GM19463 (cell line): Measurements from ENCODE around the gene PNMT.
"Not testable (repeated sequence)": the region's sequence is repeated elsewhere in the genome, so short reads cannot be mapped to it uniquely, and the experiment has no call there.

ENCODE experiments used
- ATAC-seq: cut with Tn5 transposase; IDR thresholded peaks from one replicate; pipeline ENCODE4 v1.9.1; 2021; ENCODE audit warnings: mild to moderate bottlenecking, moderate library complexity; ENCODE audit not compliant: unreplicated experiment

PNMT gene

DNA sequence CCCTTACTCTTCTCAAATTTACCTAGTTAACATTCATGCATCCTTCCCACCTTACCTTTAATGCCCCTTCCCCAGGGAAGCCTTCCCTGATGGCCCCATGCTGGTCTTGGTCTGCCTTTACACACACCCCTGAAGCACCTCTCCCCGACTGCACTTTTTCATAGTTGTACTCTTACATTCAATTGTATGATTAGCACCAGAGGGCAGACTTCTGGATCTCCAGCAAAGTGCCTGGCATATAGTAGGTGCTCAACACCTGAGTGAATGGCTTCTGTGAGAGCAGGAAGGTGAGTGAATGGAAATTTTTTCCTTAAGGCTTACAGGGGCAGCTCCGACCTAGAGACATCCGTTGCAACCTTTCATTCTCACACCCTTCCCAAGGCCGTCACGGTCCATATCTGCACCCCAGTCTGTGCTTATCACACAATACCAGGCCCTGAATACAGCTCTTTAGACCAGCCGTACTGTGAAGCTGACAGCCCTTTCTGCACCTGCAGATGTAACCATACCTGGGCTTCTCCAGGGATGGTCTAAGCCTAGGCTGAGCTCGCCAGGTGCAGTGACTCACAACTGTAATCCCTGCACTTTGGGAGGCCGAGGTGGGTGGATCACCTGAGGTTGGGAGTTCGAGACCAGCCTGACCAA is 15.2 kb downstream of the PNMT start:
- ATAC-seq, result no peak

DNA sequence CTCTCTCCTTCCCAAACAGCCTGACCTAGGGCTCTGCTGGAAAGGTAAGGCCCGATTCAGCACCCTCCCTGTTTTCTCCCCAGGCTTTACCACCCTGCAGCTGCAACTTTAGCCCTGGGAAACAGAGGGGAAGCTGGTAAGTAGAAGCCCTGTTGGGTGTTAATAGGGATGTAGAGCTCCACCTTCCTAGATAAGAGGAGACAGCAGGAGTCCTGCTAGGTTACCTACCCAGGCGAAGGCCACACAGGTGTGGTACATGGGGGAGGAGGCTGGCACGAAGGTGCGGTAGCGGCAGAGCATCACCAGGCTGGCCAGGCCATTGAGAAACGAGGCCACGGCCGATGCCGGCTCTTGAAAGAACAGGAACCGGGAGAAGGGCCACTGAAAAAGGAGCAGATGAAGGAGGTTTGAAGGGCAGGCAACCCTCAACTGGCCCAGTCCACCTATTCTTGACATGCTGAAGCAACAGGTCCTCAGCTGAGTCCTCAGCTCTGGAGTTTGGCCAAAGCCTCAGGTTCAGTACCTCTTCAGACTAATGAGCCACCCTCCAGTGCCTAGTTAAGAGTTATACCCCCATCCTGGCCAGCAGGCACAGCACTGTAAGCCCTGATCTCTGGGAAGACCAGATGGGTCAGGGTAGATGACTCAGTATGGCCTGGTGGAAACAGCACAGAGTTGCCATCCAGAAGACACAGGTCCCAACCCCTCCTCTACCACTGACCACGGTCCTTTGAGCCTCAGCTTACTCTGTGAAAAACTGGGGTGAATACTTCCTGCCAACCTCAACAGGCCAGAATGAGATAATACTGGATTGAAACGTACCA is 16.3 kb downstream of the PNMT start:
- ATAC-seq, result no peak

DNA sequence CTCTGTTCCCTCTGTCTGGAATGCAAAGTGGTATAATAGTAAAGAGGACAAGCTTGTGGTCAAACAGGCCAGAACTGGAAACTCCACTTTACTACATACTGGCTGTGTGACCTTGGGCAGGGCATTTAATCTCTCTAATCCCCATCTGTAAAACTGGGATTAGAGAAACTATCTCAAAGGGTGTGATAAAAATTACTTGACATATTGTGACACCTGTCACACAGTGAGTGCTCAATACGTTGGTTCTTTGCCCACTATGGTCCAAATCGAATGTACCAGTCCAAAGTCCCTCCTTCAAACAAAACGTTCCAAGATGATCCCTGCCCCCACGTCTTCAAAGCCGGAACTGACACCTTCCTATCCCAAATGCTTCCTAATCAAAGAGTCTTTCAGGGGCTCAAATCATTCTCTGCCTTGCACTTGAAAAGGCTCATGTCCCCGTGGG is 18.9 kb downstream of the PNMT start:
- no peak for ATAC-seq

DNA sequence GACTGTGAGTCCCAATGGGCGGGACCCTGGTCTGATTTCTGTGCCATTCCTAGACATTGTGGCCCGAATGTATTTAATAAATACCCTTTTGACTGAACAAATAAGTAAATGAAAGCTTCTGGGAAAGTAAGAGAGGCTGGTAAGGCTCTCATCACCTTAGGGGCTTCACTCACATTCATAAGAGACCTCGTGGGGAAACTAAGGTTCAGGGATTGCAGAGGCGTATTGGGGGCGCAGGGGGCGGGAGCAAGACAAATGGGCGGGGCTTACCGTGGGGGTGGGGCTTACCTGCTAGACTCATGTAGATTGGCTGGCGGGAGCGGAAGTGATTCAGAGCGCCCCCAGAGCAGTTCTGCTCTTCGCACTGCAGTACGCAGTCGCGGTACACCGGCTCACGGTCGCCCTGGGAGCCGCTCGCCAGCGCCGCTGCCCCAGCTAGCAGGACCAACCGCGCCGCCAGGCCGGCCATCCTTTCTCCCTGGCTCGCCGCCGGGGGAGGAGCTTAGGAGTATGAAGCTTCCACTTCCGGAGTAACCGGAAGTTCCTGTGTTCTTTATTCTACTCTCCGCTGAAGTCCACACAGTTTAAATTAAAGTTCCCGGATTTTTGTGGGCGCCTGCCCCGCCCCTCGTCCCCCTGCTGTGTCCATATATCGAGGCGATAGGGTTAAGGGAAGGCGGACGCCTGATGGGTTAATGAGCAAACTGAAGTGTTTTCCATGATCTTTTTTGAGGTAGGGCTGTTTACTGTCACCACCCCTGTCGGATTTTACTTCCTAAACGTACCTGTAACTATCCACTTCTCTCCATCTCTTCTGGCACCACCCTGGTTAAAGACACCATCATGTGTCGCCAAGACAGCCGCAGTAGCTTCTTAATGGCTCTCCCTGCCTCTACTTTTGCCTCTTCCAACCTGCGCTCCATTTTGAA is 19.6 kb downstream of the PNMT start, which contains the start of gene PGAP3:
TSS of gene PGAP3 (minus strand) at position 512 of the 929 bp plus-strand sequence. CDS start at position 469, 43 bp downstream.
- ATAC-seq, result peak; percentile 89

DNA sequence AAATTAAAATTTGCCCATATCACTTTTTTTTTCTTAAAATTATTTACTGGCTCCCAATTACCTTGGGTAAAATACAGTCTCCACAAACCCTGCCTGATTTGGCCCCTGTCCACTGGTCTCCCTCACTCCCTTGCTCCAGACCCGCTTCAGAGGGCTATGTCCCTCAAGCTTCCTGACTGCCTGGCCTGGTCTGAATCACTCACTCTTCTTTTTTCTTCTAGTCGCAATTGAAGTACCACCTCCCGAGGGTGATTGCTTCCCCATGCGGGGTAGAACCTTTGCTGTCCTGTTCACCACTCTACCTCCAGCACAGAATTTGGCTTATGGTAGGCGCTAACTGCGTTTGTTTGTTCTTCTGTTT is 20.2 kb downstream of the PNMT start:
- ATAC-seq, result no peak

DNA sequence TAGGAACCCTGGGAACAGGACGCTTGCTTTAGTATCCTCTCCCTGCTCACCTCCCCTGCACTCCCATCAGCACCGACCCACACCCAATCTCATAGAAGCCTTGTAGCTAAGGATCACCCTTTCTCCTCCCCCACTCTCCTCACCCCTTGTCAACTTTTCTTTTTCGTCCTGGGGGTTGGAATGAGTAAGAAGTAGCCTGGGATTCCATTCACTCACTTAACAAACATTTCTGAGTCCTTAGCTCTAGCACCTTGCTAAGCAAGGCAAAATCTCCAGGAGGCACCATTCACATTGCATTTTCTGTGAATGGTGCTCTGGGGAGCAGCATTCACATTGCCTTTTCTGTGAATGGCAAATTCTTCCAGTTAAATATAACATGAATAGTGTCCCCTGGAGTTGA is 20.7 kb downstream of the PNMT start:
- no peak for ATAC-seq

DNA sequence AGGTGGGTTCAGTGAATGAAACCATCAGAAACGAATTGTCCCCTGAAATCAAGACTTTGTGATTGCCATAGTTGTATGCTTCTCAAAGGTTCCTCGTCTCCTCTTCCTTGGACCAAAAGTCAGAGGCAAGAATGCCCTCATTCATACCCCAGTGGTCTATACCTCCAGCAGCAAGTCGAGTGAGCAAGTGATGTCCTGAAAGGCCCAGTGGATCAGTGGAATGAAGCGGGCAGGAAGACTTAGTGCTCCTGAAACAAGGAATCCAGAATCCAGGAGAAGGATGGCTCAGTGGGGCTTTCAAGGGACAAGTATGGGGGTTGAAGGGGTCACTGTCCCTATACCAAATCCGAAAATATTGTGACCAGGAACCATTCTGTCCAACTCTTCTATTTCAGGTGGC is 26.3 kb downstream of the PNMT start:
- no peak for ATAC-seq

DNA sequence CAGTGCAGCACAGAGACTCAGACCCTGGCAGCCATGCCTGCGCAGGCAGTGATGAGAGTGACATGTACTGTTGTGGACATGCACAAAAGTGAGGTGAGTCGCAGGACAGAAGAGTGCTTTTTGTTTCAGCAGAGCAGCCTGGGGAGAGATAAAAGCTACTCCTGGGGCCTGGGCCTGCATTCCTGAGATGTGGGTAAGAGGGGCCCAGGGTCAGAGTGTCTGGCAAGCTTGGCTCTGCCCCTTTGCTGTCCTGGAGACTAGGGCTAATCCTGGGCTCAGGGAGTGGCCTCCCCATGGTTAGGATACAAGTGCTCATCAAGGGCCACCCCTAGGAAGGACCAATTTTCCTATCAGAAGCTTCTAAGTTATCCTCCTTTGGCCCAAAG is 26.8 kb downstream of the PNMT start:
- no peak for ATAC-seq

DNA sequence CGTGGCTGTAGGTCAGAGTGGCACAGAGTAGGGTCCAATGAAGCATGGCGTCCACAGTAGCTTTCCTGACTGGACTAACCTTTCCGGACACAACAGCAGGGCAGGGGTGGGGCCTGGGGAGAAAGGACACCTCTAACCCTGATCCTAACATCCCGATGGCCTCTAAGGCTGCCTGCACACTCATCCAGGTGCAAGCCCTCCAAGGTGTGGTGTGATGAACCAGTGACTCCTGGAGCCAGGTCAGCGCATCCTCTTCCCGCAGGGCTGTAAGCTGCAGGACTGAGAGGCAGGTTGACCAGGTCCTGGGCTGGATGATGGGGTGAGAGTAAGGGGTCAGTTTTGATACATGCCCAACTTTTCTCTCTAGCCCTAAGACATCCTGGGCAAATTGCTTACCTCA is 28.5 kb downstream of the PNMT start:
- ATAC-seq, result no peak

DNA sequence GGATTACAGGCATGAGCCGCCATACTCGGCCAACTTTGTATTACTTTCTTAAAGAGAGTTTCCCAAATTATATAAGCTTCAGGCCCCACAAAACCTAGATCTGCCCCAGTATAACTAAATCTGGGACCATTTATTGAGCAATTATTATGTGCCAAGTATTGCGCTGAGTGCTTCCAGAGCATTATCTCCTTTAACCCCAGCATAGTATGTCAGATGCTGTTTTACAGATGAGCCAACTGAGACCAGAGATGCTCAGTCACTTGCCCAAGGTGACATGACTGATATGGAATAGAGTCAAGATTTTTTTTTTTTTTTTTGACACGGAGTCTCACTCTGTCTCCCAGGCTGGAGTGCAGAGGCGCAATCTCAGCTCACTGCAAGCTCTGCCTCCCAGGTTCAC is 29.7 kb downstream of the PNMT start:
- no peak for ATAC-seq

DNA sequence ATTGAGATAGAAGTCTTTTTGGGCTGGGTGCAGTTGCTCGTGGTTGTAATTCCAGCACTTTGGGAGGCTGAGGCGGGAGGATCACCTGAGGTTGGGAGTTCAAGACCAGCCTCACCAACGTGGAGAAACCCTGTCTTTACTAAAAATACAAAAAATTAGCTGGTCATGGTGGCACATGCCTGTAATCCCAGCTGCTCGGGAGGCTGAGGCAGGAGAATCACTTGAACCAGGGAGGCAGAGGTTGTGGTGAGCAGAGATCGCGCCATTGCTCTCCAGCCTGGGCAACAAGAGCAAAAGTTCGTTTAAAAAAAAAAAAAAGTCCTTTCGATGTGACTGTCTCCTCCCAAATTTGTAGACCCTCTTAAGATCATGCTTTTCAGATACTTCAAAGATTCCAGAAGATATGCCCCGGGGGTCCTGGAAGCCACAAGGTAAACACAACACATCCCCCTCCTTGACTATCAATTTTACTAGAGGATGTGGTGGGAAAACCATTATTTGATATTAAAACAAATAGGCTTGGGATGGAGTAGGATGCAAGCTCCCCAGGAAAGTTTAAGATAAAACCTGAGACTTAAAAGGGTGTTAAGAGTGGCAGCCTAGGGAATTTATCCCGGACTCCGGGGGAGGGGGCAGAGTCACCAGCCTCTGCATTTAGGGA is 31.0 kb downstream of the PNMT start:
- ATAC-seq, result not testable (repeated sequence)

DNA sequence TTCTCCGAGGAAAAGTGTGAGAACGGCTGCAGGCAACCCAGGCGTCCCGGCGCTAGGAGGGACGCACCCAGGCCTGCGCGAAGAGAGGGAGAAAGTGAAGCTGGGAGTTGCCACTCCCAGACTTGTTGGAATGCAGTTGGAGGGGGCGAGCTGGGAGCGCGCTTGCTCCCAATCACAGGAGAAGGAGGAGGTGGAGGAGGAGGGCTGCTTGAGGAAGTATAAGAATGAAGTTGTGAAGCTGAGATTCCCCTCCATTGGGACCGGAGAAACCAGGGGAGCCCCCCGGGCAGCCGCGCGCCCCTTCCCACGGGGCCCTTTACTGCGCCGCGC is 31.5 kb downstream of the PNMT start, which contains the start of gene ERBB2:
TSS of gene ERBB2 (plus strand) at position 247 of the 330 bp plus-strand sequence. CDS start 175 bp downstream, outside the sequence.
- no peak for ATAC-seq

DNA sequence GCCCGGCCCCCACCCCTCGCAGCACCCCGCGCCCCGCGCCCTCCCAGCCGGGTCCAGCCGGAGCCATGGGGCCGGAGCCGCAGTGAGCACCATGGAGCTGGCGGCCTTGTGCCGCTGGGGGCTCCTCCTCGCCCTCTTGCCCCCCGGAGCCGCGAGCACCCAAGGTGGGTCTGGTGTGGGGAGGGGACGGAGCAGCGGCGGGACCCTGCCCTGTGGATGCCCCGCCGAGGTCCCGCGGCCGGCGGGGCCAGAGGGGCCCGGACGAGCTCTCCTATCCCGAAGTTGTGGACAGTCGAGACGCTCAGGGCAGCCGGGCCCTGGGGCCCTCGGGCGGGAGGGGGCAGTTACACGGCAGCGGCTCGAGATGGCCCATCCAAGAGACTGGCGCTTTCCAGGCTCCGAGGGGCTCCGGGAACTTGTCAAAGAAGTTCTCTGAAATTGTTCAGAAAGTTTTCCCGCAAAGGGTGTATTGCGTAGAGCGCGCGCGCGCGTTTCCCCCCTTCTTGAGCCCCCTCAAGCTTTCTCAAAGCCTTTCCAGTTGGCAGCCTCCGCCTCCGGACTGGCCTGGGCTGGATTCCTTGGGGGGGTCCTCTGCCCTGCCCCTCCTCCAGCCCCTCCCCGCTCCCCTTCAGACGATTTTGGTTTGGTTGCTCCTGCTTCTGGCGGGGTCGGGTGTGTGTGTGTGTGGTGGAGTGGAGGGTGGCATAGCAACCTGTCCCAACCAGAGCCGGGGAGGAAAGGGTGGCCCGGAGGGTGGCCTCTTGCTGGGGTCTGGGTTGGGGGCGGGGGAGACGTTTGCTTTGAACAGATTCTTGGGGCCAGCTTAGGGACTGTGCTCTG is 32.1 kb downstream of the PNMT start:
- no peak for ATAC-seq

DNA sequence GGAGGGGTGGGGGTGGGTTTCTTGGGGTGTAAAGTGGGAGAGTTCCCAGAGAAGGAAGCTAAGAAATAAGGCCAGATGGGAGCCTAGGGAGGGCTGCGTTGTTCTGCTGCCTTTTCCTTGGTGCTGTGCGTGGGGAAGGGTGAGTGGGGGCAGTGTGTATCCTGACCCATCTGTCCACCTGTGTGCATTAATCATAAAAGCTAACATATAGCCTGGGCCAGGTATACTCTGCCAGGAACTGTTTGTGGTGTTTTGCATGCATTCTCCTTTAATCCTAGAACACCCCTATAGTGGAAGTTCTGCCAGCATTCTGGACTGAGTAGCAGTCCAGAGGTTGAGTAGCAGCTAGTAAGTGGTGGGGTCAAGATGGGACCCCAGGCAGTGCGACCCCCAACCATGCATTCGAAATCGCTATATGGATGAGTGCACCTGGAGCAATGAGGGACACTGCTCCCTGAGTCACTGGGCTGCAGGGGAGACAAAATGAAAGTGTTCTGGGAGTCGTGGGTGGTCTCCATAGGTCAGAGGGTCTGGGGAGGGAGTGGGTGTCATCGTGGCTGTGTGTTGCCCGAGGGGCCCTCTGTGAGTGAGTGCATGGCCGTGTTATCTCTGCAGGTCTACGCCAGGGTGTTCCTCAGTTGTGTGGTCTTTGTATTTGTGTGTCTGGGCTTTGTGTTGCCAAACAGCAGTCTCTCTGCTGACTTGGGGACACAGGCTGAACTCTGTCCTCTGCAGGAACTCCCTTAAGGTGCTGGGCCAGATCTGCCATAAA is 32.9 kb downstream of the PNMT start:
- ATAC-seq, result no peak

DNA sequence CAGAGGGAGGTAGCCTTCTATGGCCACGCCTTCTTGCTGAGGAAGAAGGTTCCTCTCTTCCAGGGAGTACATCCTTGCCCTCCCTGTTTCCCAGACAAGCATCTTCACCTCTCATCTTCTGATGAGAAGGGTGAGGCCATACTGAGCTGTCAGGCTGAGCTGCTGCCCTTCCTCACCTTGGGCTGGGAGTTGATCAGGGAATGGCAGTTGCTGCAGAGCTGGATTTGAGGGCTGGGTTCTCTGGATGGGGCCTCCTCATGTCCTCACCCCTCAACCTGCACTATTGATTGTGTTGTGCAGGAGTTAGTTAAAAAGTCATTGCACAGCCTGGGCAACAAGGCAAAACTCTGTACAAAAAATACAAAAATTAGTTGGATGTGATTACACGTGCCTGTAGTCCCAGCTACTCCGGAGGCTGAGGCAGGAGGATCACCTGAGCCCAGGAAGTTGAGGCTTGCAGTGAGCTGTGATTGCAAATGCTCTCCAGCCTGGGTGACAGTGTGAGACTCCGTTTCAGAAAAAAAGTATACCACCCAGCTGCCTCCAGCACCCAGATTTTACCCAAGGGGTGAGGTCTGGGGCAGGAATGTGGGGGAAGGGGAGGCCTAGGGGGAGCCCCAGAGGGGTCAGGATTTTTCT is 33.6 kb downstream of the PNMT start:
- ATAC-seq, result no peak

DNA sequence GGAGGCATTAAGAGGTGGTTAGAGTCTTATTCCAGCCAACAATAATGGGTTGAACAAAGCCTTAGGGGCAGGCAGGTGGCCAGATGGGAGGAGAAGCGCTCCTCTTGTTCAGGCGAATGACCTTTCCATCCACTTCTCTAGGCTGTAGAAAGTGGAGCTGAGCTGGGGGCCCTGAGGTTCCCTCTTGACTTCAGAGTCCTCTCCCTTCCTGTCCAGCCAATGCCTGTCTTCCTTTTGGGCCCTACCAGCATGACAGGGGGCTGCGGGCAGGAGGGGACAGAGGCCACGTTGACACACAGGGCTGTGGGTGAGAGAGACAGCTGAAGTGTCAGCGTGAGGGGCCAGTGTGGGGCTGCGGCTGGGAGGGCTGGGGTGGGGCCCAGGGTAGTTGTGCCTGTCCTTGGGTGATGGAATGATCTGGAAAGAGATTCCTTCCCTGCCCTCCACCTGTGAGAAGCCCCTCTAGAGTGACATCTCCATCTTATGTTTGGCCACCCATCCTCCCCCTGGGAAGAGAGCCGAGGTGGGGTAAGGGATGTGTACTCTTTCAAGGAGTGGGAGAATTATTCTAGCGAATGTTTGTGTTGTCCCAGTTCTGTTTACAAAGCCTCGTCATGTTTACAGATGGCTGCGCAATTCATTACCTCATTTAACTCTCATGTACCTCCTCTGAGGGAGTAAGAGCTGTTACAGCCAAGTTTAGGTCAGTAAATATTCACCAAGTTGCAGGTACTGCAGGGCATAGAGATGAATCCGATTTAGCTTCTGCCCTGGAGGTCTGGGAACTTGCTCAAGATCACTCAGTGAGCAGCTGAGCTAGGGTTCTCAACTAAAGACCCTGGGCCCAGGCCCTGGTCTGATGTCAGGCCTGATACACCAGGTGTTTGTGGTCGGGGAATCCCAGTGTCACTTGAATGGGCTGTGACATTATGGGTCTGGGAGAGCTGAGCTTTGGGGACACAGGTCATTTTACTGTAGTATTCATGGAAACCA is 34.9 kb downstream of the PNMT start:
- peak; percentile 84 for ATAC-seq

DNA sequence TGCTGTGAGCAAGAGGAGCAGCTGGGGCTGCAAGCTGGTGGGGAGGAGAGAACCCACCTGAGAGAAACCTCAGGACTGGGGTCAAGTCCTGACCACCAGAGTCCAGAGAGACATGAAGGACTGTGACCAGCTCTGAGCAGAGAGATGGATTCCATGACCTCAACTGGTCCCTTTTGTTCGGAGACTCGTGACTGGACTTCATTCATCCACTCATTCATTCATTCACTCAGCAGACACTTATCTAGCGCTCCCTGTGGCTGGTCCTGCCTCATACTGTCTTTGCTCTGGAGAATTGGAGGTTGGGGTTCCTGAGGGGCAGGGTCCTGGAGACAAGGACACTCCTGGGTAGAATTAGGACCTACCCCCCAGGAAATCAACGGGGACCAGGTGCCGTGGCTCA is 35.7 kb downstream of the PNMT start:
- ATAC-seq, result no peak
